Psoas muscle (tissue), 8 donors: ENCODE data around the gene ARHGAP42. TPM values are rescaled to one million over a fixed set of nuclear protein-coding genes. Genes with fewer than 3 reads are reported as not detected.

ENCODE experiments used
- ATAC-seq, 4 donors: fragments of 200-7000 bp; cut with Tn5 transposase; one replicate each; pipeline ENCODE4 v1.9.1; 2020; ENCODE audit warnings: moderate library complexity in 3 of 4, mild to moderate bottlenecking in 2 of 4
- DNase-seq, 2 donors: peaks; one replicate each; pipeline ENCODE4 v3.0.0-alpha.2; 2020
- H3K27ac ChIP-seq: fragments of 200-600 bp; one replicate; pipeline ENCODE4 v1.8.0; 2022
- H3K27me3 ChIP-seq, 3 donors: fragments of 200-600 bp in 1 of 3; one replicate each; pipeline versions ENCODE4 v1.6.1 to v1.8.0; 2013 to 2022; ENCODE audit warnings: low read length in 2 of 3, mild to moderate bottlenecking in 2 of 3, moderate library complexity in 1 of 3; ENCODE audit not compliant: insufficient read depth in 3 of 3
- H3K36me3 ChIP-seq, 2 donors: fragments of 200-600 bp in 1 of 2; one replicate each; pipeline versions ENCODE4 v1.6.1 to v1.8.0; 2013 to 2022; ENCODE audit warnings: low read depth in 1 of 2, mild to moderate bottlenecking in 1 of 2, moderate library complexity in 1 of 2; ENCODE audit not compliant: insufficient read depth in 1 of 2
- H3K4me1 ChIP-seq: fragments of 200-600 bp; one replicate; pipeline ENCODE4 v1.8.0; 2022
- H3K4me3 ChIP-seq: fragments of 200-600 bp; one replicate; pipeline ENCODE4 v1.8.0; 2022; ENCODE audit warnings: mild to moderate bottlenecking
- H3K9me3 ChIP-seq: fragments of 200-600 bp; one replicate; pipeline ENCODE4 v1.8.0; 2022
- CTCF ChIP-seq: fragments of 200-600 bp; IDR thresholded peaks from one replicate; pipeline ENCODE4 v1.8.0; 2022; ENCODE audit warnings: antibody characterized with exemption
- WGBS, 3 donors: extraction: QIAGEN DNeasy Blood & Tissue Kit; methylation state at CpG; one replicate each; pipeline versions ENCODE4 v1.1.6 to v1.1.7; 2013; 5-methylcytosine and 5-hydroxymethylcytosine counted together
- intact Hi-C, 2 donors: fragments of 100-400 bp; cut with DNase I; formaldehyde crosslinking; loops; one replicate each; pipeline versions ENCODE4 v1.11.0 to v1.14.2; 2022
- polyA plus RNA-seq, 3 donors: library from polyadenylated mRNA; stranded (reverse); fragments of 200-250 nt; gene quantifications; one replicate each; pipeline ENCODE4 v1.2.3, GENCODE V29; 2013
- total RNA-seq, 4 donors: library from RNA; stranded (reverse); fragmentation: NEBNext Ultra II Directional in 2 of 4; extraction: Animal tissue kit (Norgen Biotek cat#: 25700) in 2 of 4; gene quantifications; one replicate each; pipeline versions ENCODE4 v1.2.1 to v1.2.4, GENCODE V29; 2021 to 2023
- donor health status: healthy with polysubstance abuse.
- donor health status: DM: no; HTN: no; CAD: no; lungs with moderate emphysema.
- donor health status: Bipolar disorder and iron deficiency.
- donor health status: healthy.
- donor health status: DM: yes; HTN: yes; CAD: no.
- donor health status: DM: no; HTN: no; CAD: no.
- donor health status: DM: no; HTN: no; CAD: no.
- donor health status: DM: yes; HTN: yes; CAD: no.

ARHGAP42 gene
- total and polyA plus RNA-seq, 7 donors, result 3.8 to 12.3 (median 7.2) TPM

DNA sequence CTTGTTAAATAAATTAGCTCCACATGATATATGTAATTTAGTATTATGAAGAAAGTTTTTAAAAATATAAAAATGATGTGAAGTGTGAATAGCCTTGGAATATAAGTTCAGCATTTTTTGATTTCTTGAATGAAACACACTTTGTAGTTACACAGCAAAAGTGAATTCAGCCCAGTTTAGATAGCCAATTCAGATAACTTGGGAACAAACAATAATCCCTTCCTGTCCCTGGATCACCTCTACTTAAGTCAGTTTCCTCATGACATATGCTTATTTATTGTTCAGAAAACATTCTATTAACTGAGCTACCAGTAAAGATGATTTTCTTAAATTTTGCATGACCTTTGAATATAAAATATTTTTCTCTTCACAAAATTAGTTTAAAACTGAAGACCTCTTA, 335.2 kb downstream of the ARHGAP42 start:
- no peak for DNase-seq
- Histone ChIP-seq H3K4me3 (no peak overlapping the region), H3K9me3 (no peaks in the 10 kb centered on the region), H3K36me3 (no peaks in the 10 kb centered on the region), H3K4me1 (no peaks in the 10 kb centered on the region), H3K27ac (no peak overlapping the region), H3K27me3 (no peaks in the 10 kb centered on the region)
- intact Hi-C loops, result no loop called here
- ATAC-seq, result no peak
- TF ChIP-seq CTCF, result no peak

DNA sequence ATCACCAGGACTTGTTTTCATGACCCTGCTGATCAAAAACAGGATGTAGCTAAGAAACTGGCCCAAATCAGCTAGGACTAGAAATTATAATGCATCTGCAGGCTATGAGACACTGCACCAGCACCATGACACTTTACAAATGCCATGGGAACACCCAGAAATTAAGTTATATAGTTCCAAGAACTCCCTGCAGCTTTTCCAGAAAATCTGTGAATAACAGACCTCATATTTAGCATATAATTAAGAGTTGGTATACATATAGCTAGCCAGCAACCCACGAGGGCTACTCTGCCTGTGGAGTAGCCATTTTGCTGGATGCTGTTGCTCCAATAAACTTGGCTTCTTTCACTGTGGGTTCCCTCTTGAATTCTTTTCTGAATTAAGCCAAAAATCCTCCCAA, 341.6 kb downstream of the ARHGAP42 start:
- intact Hi-C loops, result no loop called here
- Histone ChIP-seq H3K27ac (no peak overlapping the region), H3K36me3 (no peaks in the 10 kb centered on the region), H3K4me1 (no peaks in the 10 kb centered on the region), H3K27me3 (no peaks in the 10 kb centered on the region), H3K4me3 (no peak overlapping the region), H3K9me3 (no peaks in the 10 kb centered on the region)
- DNase-seq, result no peak
- no peak for ATAC-seq
- no peak for TF ChIP-seq CTCF
- 46 to 56% (median 53%) methylated on average over 1 of the region's 1 CpG for WGBS, 3 donors

DNA sequence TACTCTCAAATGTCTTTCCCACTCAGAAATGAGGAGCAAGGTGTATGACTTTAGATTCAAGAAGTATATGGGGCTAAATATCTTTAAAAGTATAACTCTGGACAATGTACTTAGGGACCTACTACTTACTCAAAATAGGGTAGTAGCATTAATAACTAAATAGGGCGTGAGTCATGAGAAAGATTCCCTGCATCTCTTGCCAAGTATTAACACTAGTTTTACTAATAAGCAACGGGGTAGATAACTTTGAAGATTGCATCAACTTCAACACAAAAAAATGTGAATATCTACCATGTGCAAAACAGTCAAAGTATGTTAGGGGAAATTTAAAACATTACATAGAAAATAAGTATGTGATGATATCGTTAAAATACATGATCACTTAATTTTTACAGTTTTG, 342.9 kb downstream of the ARHGAP42 start:
- H3K27ac ChIP-seq, result no peak overlapping the region
- TF ChIP-seq CTCF, result no peak
- no peaks in the 10 kb centered on the region for H3K27me3 ChIP-seq
- H3K9me3 ChIP-seq, result no peaks in the 10 kb centered on the region
- 35 to 45% (median 42%) methylated on average over 3 of the region's 3 CpGs for WGBS, 3 donors
- ATAC-seq (no peak), DNase-seq (no peak)
- H3K36me3 ChIP-seq, result no peaks in the 10 kb centered on the region
- no peak overlapping the region for H3K4me3 ChIP-seq
- intact Hi-C loops, result no loop called here
- H3K4me1 ChIP-seq, result no peaks in the 10 kb centered on the region

- H3K36me3 ChIP-seq, result no peaks in the 10 kb centered on the region
- intact Hi-C loops, result no loop called here
- H3K27ac ChIP-seq, result no peak overlapping the region
- no peak for DNase-seq
- no peak for ATAC-seq
- no peak overlapping the region for H3K4me3 ChIP-seq
- 84 to 93% (median 90%) methylated on average over 1 of the region's 1 CpG for WGBS, 3 donors
- H3K27me3 ChIP-seq, result no peaks in the 10 kb centered on the region
- TF ChIP-seq CTCF, result no peak
- no peaks in the 10 kb centered on the region for H3K4me1 ChIP-seq
- no peaks in the 10 kb centered on the region for H3K9me3 ChIP-seq
Observed at GRCh38 chr11:101030692-101031091, 343.6 kb downstream of the ARHGAP42 start.

DNA sequence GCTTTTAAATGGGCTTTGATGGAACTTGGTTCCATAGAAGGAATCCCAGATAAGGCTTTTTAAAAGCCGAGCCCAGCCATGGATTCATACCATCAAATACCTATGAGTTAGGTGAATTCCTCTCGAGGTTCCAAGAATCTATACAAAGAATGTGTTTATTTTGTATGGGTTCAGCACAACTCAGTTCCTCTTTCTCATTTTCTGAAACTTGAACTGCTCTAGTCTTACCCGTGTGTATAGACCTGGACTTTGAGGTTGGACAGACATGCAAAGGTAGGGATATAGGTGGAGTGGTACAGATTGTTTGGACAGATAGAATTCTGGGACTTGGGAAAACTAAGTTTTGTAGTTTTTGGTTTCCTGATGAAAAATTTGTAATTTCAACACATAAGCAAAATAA, 344.6 kb downstream of the ARHGAP42 start:
- Histone ChIP-seq H3K9me3 (no peaks in the 10 kb centered on the region), H3K36me3 (no peaks in the 10 kb centered on the region), H3K4me1 (no peaks in the 10 kb centered on the region), H3K27me3 (no peaks in the 10 kb centered on the region), H3K4me3 (no peak overlapping the region), H3K27ac (no peak overlapping the region)
- no peak for TF ChIP-seq CTCF
- no peak for ATAC-seq
- intact Hi-C loops, result no loop called here
- 84 to 92% (median 91%) methylated on average over 3 of the region's 3 CpGs for WGBS, 3 donors
- DNase-seq, result no peak
